Activated T-cell treated with anti-CD3 and anti-CD28 coated beads, Interleukin-2, amount 50 U/mL, for 1 hour (primary cell): ENCODE results near the gene SMPD3.
"Not testable (repeated sequence)": the region's sequence is repeated elsewhere in the genome, so short reads cannot be mapped to it uniquely, and the experiment has no call there.

Experiments used
- DNase-seq: peaks from one replicate; pipeline ENCODE4 v3.0.0-alpha.2; 2020

Gene SMPD3

GRCh38 chr16:68448360-68448970, at the start of gene SMPD3:
Gene SMPD3 (minus strand): TSS chr16:68448508. CDS start chr16:68372181, 76,327 bp downstream.
- peak; percentile 97 for DNase-seq

- DNase-seq = no peak
Observed at GRCh38 chr16:68496689-68497088, 48.4 kb upstream of the SMPD3 start.

- DNase-seq = not testable (repeated sequence)
Observed at GRCh38 chr16:68494261-68494660, 46.0 kb upstream of the SMPD3 start.

- no peak for DNase-seq
Observed at GRCh38 chr16:68493412-68494070, 45.2 kb upstream of the SMPD3 start.

- DNase-seq = no peak
Observed at GRCh38 chr16:68492543-68493411, 44.5 kb upstream of the SMPD3 start.

GRCh38 chr16:68492151-68492542, 43.8 kb upstream of the SMPD3 start:
- DNase-seq = no peak

- no peak for DNase-seq
Observed at GRCh38 chr16:68491576-68491950, 43.3 kb upstream of the SMPD3 start.

GRCh38 chr16:68490829-68491575, 42.7 kb upstream of the SMPD3 start:
- no peak for DNase-seq

- DNase-seq = no peak
Observed at GRCh38 chr16:68490358-68490757, 42.0 kb upstream of the SMPD3 start.

GRCh38 chr16:68488554-68488953, 40.2 kb upstream of the SMPD3 start:
- DNase-seq = no peak

GRCh38 chr16:68487669-68488068, 39.4 kb upstream of the SMPD3 start:
- DNase-seq = no peak

GRCh38 chr16:68487203-68487514, 38.9 kb upstream of the SMPD3 start:
- DNase-seq = no peak

GRCh38 chr16:68486502-68487202, 38.3 kb upstream of the SMPD3 start:
- DNase-seq = no peak

GRCh38 chr16:68481636-68482035, 33.3 kb upstream of the SMPD3 start:
- no peak for DNase-seq

- DNase-seq = no peak
Observed at GRCh38 chr16:68480084-68480995, 32.0 kb upstream of the SMPD3 start.

- no peak for DNase-seq
Observed at GRCh38 chr16:68479271-68479670, 31.0 kb upstream of the SMPD3 start.

- DNase-seq = no peak
Observed at GRCh38 chr16:68478526-68479250, 30.4 kb upstream of the SMPD3 start.

- DNase-seq = no peak
Observed at GRCh38 chr16:68475071-68475470, 26.8 kb upstream of the SMPD3 start.

GRCh38 chr16:68473358-68474070, 25.2 kb upstream of the SMPD3 start:
- no peak for DNase-seq

- DNase-seq = no peak
Observed at GRCh38 chr16:68472581-68472980, 24.3 kb upstream of the SMPD3 start.
